ENCODE data around the gene SPRED2.

DNA sequence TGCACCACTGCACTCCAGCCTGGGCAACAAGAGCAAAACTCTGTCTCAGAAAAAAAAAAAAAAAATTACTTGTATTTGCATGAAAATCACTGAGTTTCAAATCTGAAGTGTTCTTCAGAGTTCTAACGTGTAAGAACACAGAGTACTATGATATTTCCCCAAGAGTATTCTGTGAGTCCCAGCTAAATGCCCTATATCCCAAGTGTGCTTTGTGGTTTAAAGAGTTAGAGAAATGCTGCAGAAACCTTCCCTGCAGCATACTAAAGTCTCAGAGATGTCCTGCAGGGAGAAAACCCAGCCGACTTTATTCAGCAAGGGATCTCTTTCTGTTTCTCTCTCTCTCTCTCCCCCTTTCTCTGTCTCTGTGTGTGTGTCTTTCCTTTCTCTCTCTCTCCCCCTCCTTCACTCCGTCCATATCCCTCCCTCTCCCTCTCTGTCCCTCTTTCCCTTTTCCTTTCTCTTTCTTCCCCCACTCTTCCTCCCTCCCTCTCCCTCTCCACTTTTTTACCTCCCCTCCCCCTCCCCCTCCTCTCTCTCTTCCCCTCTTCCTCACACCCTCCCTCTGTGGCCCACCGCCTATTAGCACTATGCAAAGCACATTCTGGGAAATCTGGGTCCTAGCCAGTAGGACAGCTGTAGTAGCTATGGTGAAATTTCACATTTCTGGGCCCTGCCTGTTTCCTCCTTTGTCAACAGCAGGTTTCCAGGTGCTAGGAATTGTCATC is 150.6 kb downstream of the SPRED2 start:
- TF ChIP-seq, protein P1, sequence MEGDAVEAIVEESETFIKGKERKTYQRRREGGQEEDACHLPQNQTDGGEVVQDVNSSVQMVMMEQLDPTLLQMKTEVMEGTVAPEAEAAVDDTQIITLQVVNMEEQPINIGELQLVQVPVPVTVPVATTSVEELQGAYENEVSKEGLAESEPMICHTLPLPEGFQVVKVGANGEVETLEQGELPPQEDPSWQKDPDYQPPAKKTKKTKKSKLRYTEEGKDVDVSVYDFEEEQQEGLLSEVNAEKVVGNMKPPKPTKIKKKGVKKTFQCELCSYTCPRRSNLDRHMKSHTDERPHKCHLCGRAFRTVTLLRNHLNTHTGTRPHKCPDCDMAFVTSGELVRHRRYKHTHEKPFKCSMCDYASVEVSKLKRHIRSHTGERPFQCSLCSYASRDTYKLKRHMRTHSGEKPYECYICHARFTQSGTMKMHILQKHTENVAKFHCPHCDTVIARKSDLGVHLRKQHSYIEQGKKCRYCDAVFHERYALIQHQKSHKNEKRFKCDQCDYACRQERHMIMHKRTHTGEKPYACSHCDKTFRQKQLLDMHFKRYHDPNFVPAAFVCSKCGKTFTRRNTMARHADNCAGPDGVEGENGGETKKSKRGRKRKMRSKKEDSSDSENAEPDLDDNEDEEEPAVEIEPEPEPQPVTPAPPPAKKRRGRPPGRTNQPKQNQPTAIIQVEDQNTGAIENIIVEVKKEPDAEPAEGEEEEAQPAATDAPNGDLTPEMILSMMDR (IDR thresholded peaks at IDR 0.05; ENCODE audit: borderline replicate concordance, extremely low read depth, low read length, poor library complexity, severe bottlenecking), result no peak
- TF ChIP-seq EZH2 (IDR thresholded peaks at IDR 0.05; ENCODE audit: borderline replicate concordance, low read depth, low read length, severe bottlenecking), result no peak

Measured in DND-41 (cell line).